IMR-90 (cell line): Measurements from ENCODE around the gene DYRK2. TPM values are rescaled to one million over a fixed set of nuclear protein-coding genes. Genes with fewer than 3 reads are reported as not detected.
A peak's percentile ranks its signal among the peaks of the same experiment; 100 is the strongest.

Source experiments
- ATAC-seq: fragments of 200-7000 bp; cut with Tn5 transposase; 2 replicates; pipeline ENCODE4 v1.9.1; 2020; ENCODE audit warnings: low read depth, mild to moderate bottlenecking, moderate library complexity
- BruUV-seq: library from RNA; stranded (reverse); fragments of 400-500 nt; replicated peaks from 2 replicates; lab custom pipeline; 2021; lab: Mats Ljungman, UMichigan
- CTCF ChIA-PET: fragments of 300-600 bp; formaldehyde crosslinking; extraction: SDS; loops from one replicate; lab custom pipeline; 2021; ENCODE audit warnings: antibody characterized with exemption; lab: Yijun Ruan, JAX
- POLR2A ChIA-PET: fragments of 300-600 bp; sonication (Branson Sonifier 250); formaldehyde crosslinking; loops from one replicate; lab custom pipeline; 2022; ENCODE audit warnings: antibody characterized with exemption; ENCODE audit not compliant: unreplicated experiment; lab: Charles Lee
- DNase-seq: peaks from one replicate; pipeline ENCODE4 v3.0.0; 2013
- H2AFZ ChIP-seq: replicated peaks from 2 replicates; pipeline ENCODE3; 2013; ENCODE audit warnings: low read length, mild to moderate bottlenecking; ENCODE audit not compliant: poor library complexity
- H2AK5ac ChIP-seq: 2 replicates; pipeline ENCODE4 v1.6.1; 2013; ENCODE audit warnings: low read depth, low read length, inconsistent platforms
- H2AK9ac ChIP-seq: replicated peaks from 2 replicates; pipeline ENCODE3; 2013; ENCODE audit warnings: mild to moderate bottlenecking, low read depth, low read length, moderate library complexity; ENCODE audit not compliant: poor library complexity
- H2BK120ac ChIP-seq: 2 replicates; pipeline ENCODE4 v1.6.1; 2013; ENCODE audit warnings: low read depth, low read length, inconsistent platforms
- H2BK15ac ChIP-seq: 3 replicates; pipeline ENCODE4 v1.6.1; 2013; ENCODE audit warnings: low read depth, low read length, inconsistent platforms
- H2BK20ac ChIP-seq: 2 replicates; pipeline ENCODE4 v1.6.1; 2013; ENCODE audit warnings: low read depth, mild to moderate bottlenecking, inconsistent platforms, low read length, moderate library complexity
- H2BK5ac ChIP-seq: 2 replicates; pipeline ENCODE4 v1.6.1; 2013; ENCODE audit warnings: mild to moderate bottlenecking, low read depth, low read length, inconsistent platforms; ENCODE audit not compliant: poor library complexity, severe bottlenecking
- H3K14ac ChIP-seq: replicated peaks from 2 replicates; pipeline ENCODE4 v1.6.1; 2013; ENCODE audit warnings: low read depth, low read length, inconsistent platforms
- H3K18ac ChIP-seq: 2 replicates; pipeline ENCODE4 v1.6.1; 2013; ENCODE audit warnings: low read depth, low read length, control low read depth
- H3K23ac ChIP-seq: 2 replicates; pipeline ENCODE4 v1.6.1; 2013; ENCODE audit warnings: low read depth, low read length, inconsistent platforms
- H3K27ac ChIP-seq: 2 replicates; pipeline ENCODE4 v1.5.1; 2013; ENCODE audit warnings: mild to moderate bottlenecking, control low read depth, low read length; ENCODE audit not compliant: insufficient read depth
- H3K27me3 ChIP-seq: 2 replicates; pipeline ENCODE4 v1.6.1; 2013; ENCODE audit warnings: low read length; ENCODE audit not compliant: control insufficient read depth, insufficient read depth
- H3K36me3 ChIP-seq: 2 replicates; pipeline ENCODE4 v1.6.1; 2013; ENCODE audit warnings: low read length, mixed read lengths; ENCODE audit not compliant: control insufficient read depth, insufficient read depth
- H3K4ac ChIP-seq: 2 replicates; pipeline ENCODE4 v1.6.1; 2013; ENCODE audit warnings: low read depth, low read length, inconsistent platforms
- H3K4me1 ChIP-seq: 2 replicates; pipeline ENCODE4 v1.6.1; 2013; ENCODE audit warnings: low read length, mixed read lengths; ENCODE audit not compliant: control insufficient read depth, insufficient read depth
- H3K4me2 ChIP-seq: 2 replicates; pipeline ENCODE4 v1.6.1; 2013; ENCODE audit warnings: low read depth, mild to moderate bottlenecking, control low read depth, low read length, moderate library complexity
- H3K4me3 ChIP-seq: 2 replicates; pipeline ENCODE4 v1.5.1; 2013; ENCODE audit warnings: low read depth, mild to moderate bottlenecking, control low read depth, low read length, moderate library complexity; ENCODE audit not compliant: insufficient read depth
- H3K56ac ChIP-seq: 2 replicates; pipeline ENCODE4 v1.6.1; 2013; ENCODE audit warnings: low read length, inconsistent platforms; ENCODE audit not compliant: insufficient read depth; ENCODE audit errors: extremely low read depth
- H3K79me1 ChIP-seq, 2 experiments: 2 replicates each; pipeline ENCODE4 v1.6.1; 2013; ENCODE audit warnings: low read length in 2 of 2, inconsistent platforms in 1 of 2, low read depth in 1 of 2
- H3K9ac ChIP-seq: 2 replicates; pipeline ENCODE4 v1.6.1; 2013; ENCODE audit warnings: low read depth, low read length, control low read depth
- H3K9me1 ChIP-seq: 2 replicates; pipeline ENCODE4 v1.6.1; 2013; ENCODE audit warnings: low read length, inconsistent platforms; ENCODE audit not compliant: insufficient read depth
- H3K9me3 ChIP-seq: 2 replicates; pipeline ENCODE4 v1.6.1; 2013; ENCODE audit warnings: low read length; ENCODE audit not compliant: control insufficient read depth, insufficient read depth
- H4K20me1 ChIP-seq: 2 replicates; pipeline ENCODE4 v1.6.1; 2013; ENCODE audit warnings: low read length, inconsistent platforms; ENCODE audit not compliant: insufficient read depth
- H4K5ac ChIP-seq: 2 replicates; pipeline ENCODE4 v1.6.1; 2013; ENCODE audit warnings: mild to moderate bottlenecking, low read depth, low read length, control low read depth
- H4K8ac ChIP-seq, 2 experiments: 2 replicates each; pipeline ENCODE4 v1.6.1; 2013; ENCODE audit warnings: low read depth in 2 of 2, low read length in 2 of 2, control low read depth in 1 of 2, inconsistent platforms in 1 of 2
- H4K91ac ChIP-seq: 2 replicates; pipeline ENCODE4 v1.6.1; 2013; ENCODE audit warnings: low read depth, low read length, inconsistent platforms; ENCODE audit not compliant: insufficient read depth
- BHLHE40 ChIP-seq: fragments of 150-350 bp; IDR thresholded peaks from 2 replicates; pipeline ENCODE4 v1.6.1; 2016; ENCODE audit warnings: mild to moderate bottlenecking, low read depth, low read length
- CEBPB ChIP-seq: IDR thresholded peaks from 2 replicates; pipeline ENCODE4 v1.6.1; 2012; ENCODE audit warnings: low read depth, low read length, improper control_type of control experiment
- CTCF ChIP-seq: conservative IDR thresholded peaks from 2 replicates; pipeline ENCODE4 v1.5.1; 2012; ENCODE audit warnings: mild to moderate bottlenecking, low read depth, low read length, improper control_type of control experiment
- ELK1 ChIP-seq: fragments of 150-350 bp; IDR thresholded peaks from 2 replicates; pipeline ENCODE4 v1.6.1; 2016; ENCODE audit warnings: low read depth, mild to moderate bottlenecking, low read length, moderate library complexity, borderline replicate concordance
- FOS ChIP-seq: fragments of 150-350 bp; IDR thresholded peaks from 2 replicates; pipeline ENCODE4 v1.6.1; 2016; ENCODE audit warnings: low read depth, low read length
- MAFK ChIP-seq: IDR thresholded peaks from 2 replicates; pipeline ENCODE4 v1.6.1; 2012; ENCODE audit warnings: low read depth, low read length, improper control_type of control experiment
- NFE2L2 ChIP-seq: fragments of 150-350 bp; IDR thresholded peaks from 2 replicates; pipeline ENCODE4 v1.6.1; 2016; ENCODE audit warnings: low read depth, mild to moderate bottlenecking, low read length
- POLR2A ChIP-seq: IDR thresholded peaks from 2 replicates; pipeline ENCODE4 v1.6.1; 2012; ENCODE audit warnings: mild to moderate bottlenecking, low read depth, low read length
- RAD21 ChIP-seq: IDR thresholded peaks from 2 replicates; pipeline ENCODE4 v1.6.1; 2012; ENCODE audit warnings: low read length, improper control_type of control experiment
- RCOR1 ChIP-seq: IDR thresholded peaks from 2 replicates; pipeline ENCODE4 v1.6.1; 2012; ENCODE audit warnings: mild to moderate bottlenecking, low read length, improper control_type of control experiment; ENCODE audit not compliant: insufficient replicate concordance
- RFX5 ChIP-seq: IDR thresholded peaks from 2 replicates; pipeline ENCODE4 v1.8.0; 2012; ENCODE audit warnings: low read depth, mild to moderate bottlenecking, low read length, moderate library complexity
- USF2 ChIP-seq: fragments of 150-350 bp; IDR thresholded peaks from 2 replicates; pipeline ENCODE4 v1.6.1; 2017; ENCODE audit warnings: mild to moderate bottlenecking, antibody characterized with exemption, low read length, low read depth
- WGBS, 2 experiments: methylation state at CpG; one replicate each; pipeline versions ENCODE4 v1.1.5 to v1.1.7; 2013; ENCODE audit warnings: missing lambda C conversion rate in 2 of 2; ENCODE audit not compliant: insufficient read length in 1 of 2; ENCODE audit errors: extremely low coverage in 2 of 2; 5-methylcytosine and 5-hydroxymethylcytosine counted together
- dilution Hi-C: fragments of 300-500 bp; cut with HindIII; formaldehyde crosslinking; loops from one replicate; pipeline ENCODE4 v1.14.3; 2018; ENCODE audit warnings: low sequenced_read_pairs; ENCODE audit not compliant: unreplicated experiment
- in situ Hi-C: fragments of 300-500 bp; cut with MboI; formaldehyde crosslinking; loops from 3 replicates; pipeline ENCODE4 v1.14.3; 2019; ENCODE audit warnings: low sequenced_read_pairs, inconsistent platforms, mixed read lengths
- intact Hi-C: fragments of 100-400 bp; cut with micrococcal nuclease; formaldehyde crosslinking; loops from 2 replicates; pipeline ENCODE4 v1.10.0; 2022
- polyA plus RNA-seq, 3 experiments: library from polyadenylated mRNA; depleted of rRNA; stranded (reverse); fragments of >200 nt; gene quantifications; 2 replicates each; pipeline ENCODE4 v1.2.3, GENCODE V29; 2012; ENCODE audit warnings: low replicate concordance in 1 of 3
- total RNA-seq: library from RNA; depleted of rRNA; stranded (reverse); fragments of >200 nt; gene quantifications from 2 replicates; pipeline ENCODE4 v1.2.3, GENCODE V29; 2012

DYRK2 gene
- total and polyA plus RNA-seq, 2 of the 4 experiments (the other 2 are of a cell fraction) = 16.3 to 23.1 TPM

GRCh38 chr12:67681941-67682620 lies 33.5 kb downstream of the DYRK2 start:
- H2AK9ac ChIP-seq = no peak overlapping the region
- intact Hi-C loops (no loop called here), dilution Hi-C loops (no loop called here), in situ Hi-C loops (no loop called here)
- H2BK5ac ChIP-seq = no peak overlapping the region
- H3K9me3 ChIP-seq = no peaks in the 10 kb centered on the region
- H3K79me1 ChIP-seq = peaks cover 0 to 6% of the 10 kb centered on the region in 2 experiments; a peak in 2 of 4 replicates
- no peak overlapping the region for H3K4me2 ChIP-seq
- no peaks in the 10 kb centered on the region for H4K20me1 ChIP-seq
- TF ChIP-seq FOS (no peak), POLR2A (no peak), USF2 (no peak), CEBPB (no peak), RCOR1 (no peak), CTCF (no peak), RFX5 (no peak), NFE2L2 (no peak), MAFK (no peak), RAD21 (no peak), BHLHE40 (no peak), ELK1 (no peak)
- H3K27me3 ChIP-seq = no peaks in the 10 kb centered on the region
- ChIA-PET POLR2A (no interaction called here), CTCF (interaction anchor here (1.0 kb wide), 1 partner anchor 91 kb away, joined by 3 read pairs; no protein-coding TSS in a partner anchor)
- H3K4ac ChIP-seq = no peak overlapping the region
- H3K36me3 ChIP-seq = no peaks in the 10 kb centered on the region
- no peak overlapping the region for H4K5ac ChIP-seq
- no TSS peak for BruUV-seq
- no peak overlapping the region for H3K18ac ChIP-seq
- H3K14ac ChIP-seq = no peak overlapping the region
- H3K23ac ChIP-seq = no peak overlapping the region
- no peak overlapping the region; the same call in 2 of the 3 replicates for H2BK15ac ChIP-seq
- no CpG with 5 or more reads among the region's 1 CpG for WGBS, 2 experiments
- peaks cover 4% of the 10 kb centered on the region for H3K4me1 ChIP-seq
- DNase-seq = no peak
- no peak for ATAC-seq
- H3K4me3 ChIP-seq = no peak overlapping the region
- H3K9ac ChIP-seq = no peak overlapping the region
- no peak overlapping the region for H3K27ac ChIP-seq
- H3K9me1 ChIP-seq = 0 out of 2 replicates have a peak, but pooled peaks cover 2% of the 10 kb centered on the region
- no peak overlapping the region for H2BK120ac ChIP-seq
- no peak overlapping the region for H3K56ac ChIP-seq
- H2AFZ ChIP-seq = no peak overlapping the region
- H4K8ac ChIP-seq = no peak overlapping the region
- H2AK5ac ChIP-seq = no peak overlapping the region
- H4K91ac ChIP-seq = no peak overlapping the region
- H2BK20ac ChIP-seq = peak overlapping the region; percentile 14
